Cerebellar nuclear complex (tissue), 1 donor: ENCODE measurements around the gene TSPAN4.
A peak's percentile ranks its signal among the peaks of the same experiment; 100 is the strongest.

Experiments
- DNase-seq, 2 experiments: peaks; one replicate each; lab custom pipeline; 2025; lab: John Stamatoyannopoulos, UW

The TSPAN4 gene

GRCh38 chr11:842370-843002 lies at the start of gene TSPAN4, which contains the start of gene POLR2L:
Gene TSPAN4, plus strand, starts transcription at chr11:842852. Its CDS starts 7,453 bp downstream, at chr11:850305.
Gene POLR2L, minus strand, starts transcription at chr11:842529. Its CDS starts 21 bp downstream, at chr11:842508.
- peak in 1 of 2 experiments; percentile 54 for DNase-seq

- DNase-seq = no peak
Measured at GRCh38 chr11:792873-793272, 49.8 kb upstream of the TSPAN4 start.

GRCh38 chr11:793556-793955 lies 49.1 kb upstream of the TSPAN4 start:
- DNase-seq = peak; percentile 83 to 89

GRCh38 chr11:794013-794765 lies 48.5 kb upstream of the TSPAN4 start:
- no peak for DNase-seq

GRCh38 chr11:794766-795633 lies 47.7 kb upstream of the TSPAN4 start:
- no peak for DNase-seq

GRCh38 chr11:795634-796564 lies 46.8 kb upstream of the TSPAN4 start:
- no peak for DNase-seq

GRCh38 chr11:796565-797295 lies 45.9 kb upstream of the TSPAN4 start:
- DNase-seq = no peak

GRCh38 chr11:797296-798092 lies 45.2 kb upstream of the TSPAN4 start:
- DNase-seq = no peak

- no peak for DNase-seq
Measured at GRCh38 chr11:798093-798713, 44.4 kb upstream of the TSPAN4 start, which contains the start of gene SLC25A22. Gene SLC25A22, minus strand, starts transcription at chr11:798281. Its CDS starts 3,275 bp downstream, at chr11:795006.

GRCh38 chr11:799641-800316 lies 42.9 kb upstream of the TSPAN4 start:
- DNase-seq = no peak

- no peak for DNase-seq
Measured at GRCh38 chr11:800473-800872, 42.2 kb upstream of the TSPAN4 start.

GRCh38 chr11:801097-801780 lies 41.4 kb upstream of the TSPAN4 start:
- DNase-seq = no peak

- no peak for DNase-seq
Measured at GRCh38 chr11:802018-802617, 40.5 kb upstream of the TSPAN4 start.

GRCh38 chr11:802693-803466 lies 39.8 kb upstream of the TSPAN4 start:
- no peak for DNase-seq

- DNase-seq = no peak
Measured at GRCh38 chr11:803467-803742, 39.2 kb upstream of the TSPAN4 start.

GRCh38 chr11:803770-804598 lies 38.7 kb upstream of the TSPAN4 start:
- DNase-seq = no peak
